ENCODE data around the gene TRIM40.
"Not testable (repeated sequence)": the region's sequence is repeated elsewhere in the genome, so short reads cannot be mapped to it uniquely, and the experiment has no call there.

TRIM40 gene

GRCh38 chr6:30163918-30164654 is 28.1 kb downstream of the TRIM40 start:
- DNase-seq, result no peak
- Histone ChIP-seq H3K4me3 (ENCODE audit: insufficient read depth, low read depth, low read length, poor library complexity, severe bottlenecking) (no peak overlapping the region), H3K9me3 (ENCODE audit: control insufficient read depth, low read length) (no peaks in the 10 kb centered on the region), H3K27me3 (replicated peaks; ENCODE audit: control insufficient read depth, insufficient read depth, low read length, poor library complexity, severe bottlenecking) (no peaks in the 10 kb centered on the region), H3K4me1 (ENCODE audit: control insufficient read depth, insufficient read depth, low read length, poor library complexity, severe bottlenecking) (peaks cover 7% of the 10 kb centered on the region), H3K36me3 (ENCODE audit: control insufficient read depth, insufficient read depth, low read length) (no peaks in the 10 kb centered on the region), H3K27ac (ENCODE audit: insufficient read depth, low read length, poor library complexity, severe bottlenecking) (no peak overlapping the region)

GRCh38 chr6:30164714-30165113 is 28.8 kb downstream of the TRIM40 start:
- Histone ChIP-seq H3K36me3 (ENCODE audit: control insufficient read depth, insufficient read depth, low read length) (no peaks in the 10 kb centered on the region), H3K4me3 (ENCODE audit: insufficient read depth, low read depth, low read length, poor library complexity, severe bottlenecking) (no peak overlapping the region), H3K9me3 (ENCODE audit: control insufficient read depth, low read length) (no peaks in the 10 kb centered on the region), H3K27me3 (replicated peaks; ENCODE audit: control insufficient read depth, insufficient read depth, low read length, poor library complexity, severe bottlenecking) (no peaks in the 10 kb centered on the region), H3K27ac (ENCODE audit: insufficient read depth, low read length, poor library complexity, severe bottlenecking) (no peak overlapping the region), H3K4me1 (ENCODE audit: control insufficient read depth, insufficient read depth, low read length, poor library complexity, severe bottlenecking) (peaks cover 7% of the 10 kb centered on the region)
- no peak for DNase-seq

GRCh38 chr6:30165238-30165637 is 29.3 kb downstream of the TRIM40 start:
- DNase-seq; H3K4me1 ChIP-seq (ENCODE audit: control insufficient read depth, insufficient read depth, low read length, poor library complexity, severe bottlenecking); H3K27me3 ChIP-seq (replicated peaks; ENCODE audit: control insufficient read depth, insufficient read depth, low read length, poor library complexity, severe bottlenecking); H3K9me3 ChIP-seq (ENCODE audit: control insufficient read depth, low read length); H3K27ac ChIP-seq (ENCODE audit: insufficient read depth, low read length, poor library complexity, severe bottlenecking); H3K36me3 ChIP-seq (ENCODE audit: control insufficient read depth, insufficient read depth, low read length); H3K4me3 ChIP-seq (ENCODE audit: insufficient read depth, low read depth, low read length, poor library complexity, severe bottlenecking): not testable (repeated sequence)

GRCh38 chr6:30167101-30167500 is 31.2 kb downstream of the TRIM40 start:
- no peak for DNase-seq
- H3K27me3 ChIP-seq (replicated peaks; ENCODE audit: control insufficient read depth, insufficient read depth, low read length, poor library complexity, severe bottlenecking), result peaks cover 13% of the 10 kb centered on the region

GRCh38 chr6:30168741-30169140 is 32.8 kb downstream of the TRIM40 start:
- Histone ChIP-seq H3K27ac (ENCODE audit: insufficient read depth, low read length, poor library complexity, severe bottlenecking) (no peak overlapping the region), H3K27me3 (replicated peaks; ENCODE audit: control insufficient read depth, insufficient read depth, low read length, poor library complexity, severe bottlenecking) (peaks cover 19% of the 10 kb centered on the region), H3K9me3 (ENCODE audit: control insufficient read depth, low read length) (no peaks in the 10 kb centered on the region), H3K4me1 (ENCODE audit: control insufficient read depth, insufficient read depth, low read length, poor library complexity, severe bottlenecking) (peaks cover 4% of the 10 kb centered on the region), H3K36me3 (ENCODE audit: control insufficient read depth, insufficient read depth, low read length) (no peaks in the 10 kb centered on the region), H3K4me3 (ENCODE audit: insufficient read depth, low read depth, low read length, poor library complexity, severe bottlenecking) (no peak overlapping the region)
- DNase-seq, result no peak

More at GRCh38 chr6:30167101-30167500, 31.2 kb downstream of the TRIM40 start:
- Histone ChIP-seq H3K4me3 (ENCODE audit: insufficient read depth, low read depth, low read length, poor library complexity, severe bottlenecking) (no peak overlapping the region), H3K9me3 (ENCODE audit: control insufficient read depth, low read length) (no peaks in the 10 kb centered on the region), H3K27ac (ENCODE audit: insufficient read depth, low read length, poor library complexity, severe bottlenecking) (no peak overlapping the region), H3K36me3 (ENCODE audit: control insufficient read depth, insufficient read depth, low read length) (no peaks in the 10 kb centered on the region), H3K4me1 (ENCODE audit: control insufficient read depth, insufficient read depth, low read length, poor library complexity, severe bottlenecking) (peaks cover 11% of the 10 kb centered on the region)

- H3K36me3 ChIP-seq (ENCODE audit: control insufficient read depth, insufficient read depth, low read length), result no peaks in the 10 kb centered on the region
- H3K27me3 ChIP-seq (replicated peaks; ENCODE audit: control insufficient read depth, insufficient read depth, low read length, poor library complexity, severe bottlenecking), result peaks cover 19% of the 10 kb centered on the region
- H3K4me1 ChIP-seq (ENCODE audit: control insufficient read depth, insufficient read depth, low read length, poor library complexity, severe bottlenecking), result peaks cover 4% of the 10 kb centered on the region
- H3K4me3 ChIP-seq (ENCODE audit: insufficient read depth, low read depth, low read length, poor library complexity, severe bottlenecking), result no peak overlapping the region
- no peak overlapping the region for H3K27ac ChIP-seq (ENCODE audit: insufficient read depth, low read length, poor library complexity, severe bottlenecking)
- no peaks in the 10 kb centered on the region for H3K9me3 ChIP-seq (ENCODE audit: control insufficient read depth, low read length)
- no peak for DNase-seq
These were observed 34.0 kb downstream of the TRIM40 start for GRCh38 chr6:30169658-30170614.

- H3K4me3 ChIP-seq (ENCODE audit: insufficient read depth, low read depth, low read length, poor library complexity, severe bottlenecking), result peak overlapping the region; percentile 2
- peaks cover 23% of the 10 kb centered on the region for H3K27me3 ChIP-seq (replicated peaks; ENCODE audit: control insufficient read depth, insufficient read depth, low read length, poor library complexity, severe bottlenecking)
- no peak overlapping the region for H3K27ac ChIP-seq (ENCODE audit: insufficient read depth, low read length, poor library complexity, severe bottlenecking)
- peaks cover 4% of the 10 kb centered on the region for H3K4me1 ChIP-seq (ENCODE audit: control insufficient read depth, insufficient read depth, low read length, poor library complexity, severe bottlenecking)
- no peak for DNase-seq
- H3K36me3 ChIP-seq (ENCODE audit: control insufficient read depth, insufficient read depth, low read length), result no peaks in the 10 kb centered on the region
- H3K9me3 ChIP-seq (ENCODE audit: control insufficient read depth, low read length), result no peaks in the 10 kb centered on the region
These were observed 35.9 kb downstream of the TRIM40 start for GRCh38 chr6:30171677-30172471.

- no peak overlapping the region for H3K27ac ChIP-seq (ENCODE audit: insufficient read depth, low read length, poor library complexity, severe bottlenecking)
- H3K27me3 ChIP-seq (replicated peaks; ENCODE audit: control insufficient read depth, insufficient read depth, low read length, poor library complexity, severe bottlenecking), result peaks cover 23% of the 10 kb centered on the region
- no peaks in the 10 kb centered on the region for H3K9me3 ChIP-seq (ENCODE audit: control insufficient read depth, low read length)
- no peak for DNase-seq
- H3K4me3 ChIP-seq (ENCODE audit: insufficient read depth, low read depth, low read length, poor library complexity, severe bottlenecking), result no peak overlapping the region
- H3K36me3 ChIP-seq (ENCODE audit: control insufficient read depth, insufficient read depth, low read length), result no peaks in the 10 kb centered on the region
- peaks cover 4% of the 10 kb centered on the region for H3K4me1 ChIP-seq (ENCODE audit: control insufficient read depth, insufficient read depth, low read length, poor library complexity, severe bottlenecking)
These were observed 36.7 kb downstream of the TRIM40 start for GRCh38 chr6:30172681-30173080.

- Histone ChIP-seq H3K4me1 (ENCODE audit: control insufficient read depth, insufficient read depth, low read length, poor library complexity, severe bottlenecking) (peaks cover 4% of the 10 kb centered on the region), H3K36me3 (ENCODE audit: control insufficient read depth, insufficient read depth, low read length) (no peaks in the 10 kb centered on the region), H3K27ac (ENCODE audit: insufficient read depth, low read length, poor library complexity, severe bottlenecking) (no peak overlapping the region), H3K4me3 (ENCODE audit: insufficient read depth, low read depth, low read length, poor library complexity, severe bottlenecking) (no peak overlapping the region), H3K27me3 (replicated peaks; ENCODE audit: control insufficient read depth, insufficient read depth, low read length, poor library complexity, severe bottlenecking) (peaks cover 20% of the 10 kb centered on the region), H3K9me3 (ENCODE audit: control insufficient read depth, low read length) (no peaks in the 10 kb centered on the region)
- no peak for DNase-seq
These were observed 39.8 kb downstream of the TRIM40 start for GRCh38 chr6:30175765-30176164.
